ENCODE results near the gene KCNA2.

KCNA2 gene

DNA sequence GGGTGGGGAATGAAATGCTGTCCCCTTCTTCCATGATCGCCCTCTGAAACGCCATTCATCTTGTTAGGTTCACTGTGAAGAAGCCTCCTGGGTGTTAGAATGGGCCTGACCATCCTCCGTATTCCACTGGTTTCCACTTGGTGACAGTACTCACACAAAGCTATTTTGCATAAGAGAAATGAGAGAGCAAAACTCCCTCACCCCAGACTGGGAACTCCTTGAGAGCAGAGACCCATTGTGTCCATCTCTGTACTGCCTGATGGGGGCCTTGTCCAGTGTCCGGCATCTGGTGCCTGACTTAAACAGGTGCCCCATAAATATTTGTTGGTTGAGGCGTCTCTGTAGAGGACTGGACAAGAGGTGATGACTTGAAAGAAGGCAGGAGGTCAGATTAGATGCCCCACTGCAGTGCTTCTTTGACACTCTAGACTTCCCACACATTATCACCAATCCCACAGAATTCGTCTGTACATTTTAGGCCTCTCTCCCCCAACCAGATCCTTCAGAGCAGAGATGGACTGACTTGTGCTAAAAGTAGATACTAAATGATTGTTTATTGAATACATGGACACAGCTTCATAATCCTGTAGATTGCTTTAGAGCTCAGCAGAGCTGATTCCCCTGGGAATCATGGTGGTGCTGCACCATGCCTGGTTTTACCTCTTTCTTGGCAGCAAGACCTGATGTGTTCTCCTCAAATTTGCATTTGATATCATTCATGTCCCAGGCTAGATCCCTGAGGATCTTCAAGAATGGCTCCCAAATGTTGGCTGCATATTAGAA, 22.4 kb upstream of the KCNA2 start:
- DNase-seq, result no peak

DNA sequence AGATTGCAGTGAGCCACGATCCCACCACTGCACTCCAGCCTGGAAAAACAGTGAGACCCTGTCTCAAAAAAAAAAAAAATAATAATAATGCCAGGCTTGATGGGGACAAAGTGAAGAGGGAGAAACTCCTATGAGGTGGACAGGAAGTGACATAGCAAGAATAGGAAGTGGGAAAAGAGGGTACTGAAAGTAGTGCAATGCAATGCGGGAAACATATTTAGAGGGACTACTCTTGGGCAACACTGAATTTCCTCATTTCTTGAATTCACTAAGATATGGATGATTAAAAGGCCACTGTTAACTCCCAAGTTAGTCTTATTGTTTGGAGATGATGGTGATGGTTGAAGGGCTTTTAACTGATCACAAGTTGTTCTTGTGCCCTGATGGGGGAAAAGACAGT, 21.6 kb upstream of the KCNA2 start:
- DNase-seq, result no peak

DNA sequence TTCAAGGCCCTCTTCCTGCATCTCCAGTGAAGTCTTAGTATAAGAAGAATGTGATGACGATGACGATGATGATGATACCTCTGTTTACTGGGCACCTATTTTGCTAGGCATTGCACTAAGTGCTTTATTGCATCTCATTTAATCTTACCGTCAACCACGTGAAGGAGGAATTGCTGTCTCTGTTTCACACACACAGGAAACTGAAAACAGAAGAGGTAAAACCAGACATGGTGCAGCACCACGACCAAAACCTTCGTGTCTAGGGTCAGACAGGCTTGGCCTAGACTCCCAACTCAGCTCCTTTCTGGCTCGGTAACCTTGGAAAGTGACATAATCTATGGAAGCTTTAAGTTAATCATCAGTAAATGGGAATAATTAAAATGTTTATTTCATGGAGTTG, 20.7 kb upstream of the KCNA2 start:
- DNase-seq, result no peak

DNA sequence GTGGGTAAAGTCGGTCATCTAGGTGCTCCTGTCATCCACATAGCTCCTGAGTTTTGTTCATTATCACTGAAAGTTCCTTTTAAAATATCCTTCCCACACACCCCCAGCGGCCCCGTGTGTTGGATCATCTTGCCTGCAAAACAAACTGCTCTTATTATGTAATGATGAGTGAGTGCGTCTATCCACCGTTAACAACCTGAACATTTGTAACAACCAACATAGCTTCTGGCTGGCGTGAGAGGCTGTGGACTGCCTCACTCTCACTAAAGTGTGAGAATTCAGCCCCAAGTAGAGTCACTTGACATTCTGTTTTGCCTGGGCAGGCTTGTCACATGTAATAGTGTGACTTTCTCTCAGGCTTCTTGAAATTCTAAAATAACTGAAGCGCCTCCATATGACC, 14.5 kb upstream of the KCNA2 start:
- no peak for DNase-seq

DNA sequence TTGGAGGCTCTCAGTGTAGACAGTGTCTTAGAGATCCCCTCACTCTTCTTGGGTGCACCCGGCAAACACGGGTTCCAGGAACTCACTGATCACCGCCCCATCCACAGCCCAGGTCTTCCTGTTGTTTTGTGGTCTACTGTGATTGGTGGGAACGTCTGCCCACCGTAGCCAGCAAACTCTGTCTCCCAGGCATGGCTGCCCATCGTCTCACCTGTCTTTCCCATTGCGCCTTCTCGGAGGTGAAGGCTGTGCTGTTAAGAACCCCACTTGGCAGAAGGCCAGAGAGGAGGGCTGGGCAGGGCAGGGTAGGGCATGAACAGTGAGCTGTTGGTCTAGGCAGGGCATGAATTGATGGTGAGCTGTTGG, 14.1 kb upstream of the KCNA2 start:
- DNase-seq, result no peak

DNA sequence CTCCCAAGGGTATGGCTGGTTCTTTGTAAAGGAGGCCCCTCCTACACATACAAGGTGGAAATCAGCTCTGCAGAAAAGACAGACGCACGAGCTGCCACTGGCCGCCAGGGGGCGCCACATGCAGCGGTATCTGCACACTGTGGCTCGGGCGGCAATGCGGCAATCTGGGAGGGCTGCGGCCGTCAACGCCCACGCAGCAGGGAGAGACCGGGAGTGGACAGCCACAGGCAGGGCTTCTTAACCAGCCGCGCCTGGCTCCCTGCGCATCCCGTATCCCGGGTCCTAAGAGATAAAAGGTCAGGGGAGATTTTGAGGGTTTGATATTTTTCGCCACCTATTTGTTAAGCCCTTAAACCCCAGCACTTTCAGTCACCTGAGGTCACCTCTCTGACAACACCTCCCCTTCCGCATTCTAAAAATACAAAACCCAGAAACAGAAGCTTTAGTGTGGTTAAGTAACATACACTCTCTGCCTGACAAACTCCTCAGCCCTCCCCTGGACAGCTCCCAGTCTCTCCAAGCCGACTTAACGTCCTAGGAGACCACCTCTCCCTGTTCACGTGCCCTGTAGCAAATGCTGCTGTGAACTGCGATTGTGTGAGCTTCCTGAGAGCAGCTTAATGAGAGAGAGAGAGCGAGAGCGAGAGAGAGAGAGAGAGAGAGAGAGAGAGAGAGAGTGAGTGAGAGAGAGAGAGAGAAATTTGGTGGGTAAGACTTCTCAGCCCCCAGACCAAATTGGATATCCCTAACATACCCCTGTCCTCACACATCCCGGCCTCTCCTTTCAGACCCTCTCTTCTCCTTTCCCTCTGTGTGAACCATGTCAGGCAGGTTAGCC, 13.5 kb upstream of the KCNA2 start:
- peak; percentile 83 to 88 for DNase-seq

GRCh38 chr1:110618668-110619067, 12.5 kb upstream of the KCNA2 start:
- DNase-seq, result no peak

DNA sequence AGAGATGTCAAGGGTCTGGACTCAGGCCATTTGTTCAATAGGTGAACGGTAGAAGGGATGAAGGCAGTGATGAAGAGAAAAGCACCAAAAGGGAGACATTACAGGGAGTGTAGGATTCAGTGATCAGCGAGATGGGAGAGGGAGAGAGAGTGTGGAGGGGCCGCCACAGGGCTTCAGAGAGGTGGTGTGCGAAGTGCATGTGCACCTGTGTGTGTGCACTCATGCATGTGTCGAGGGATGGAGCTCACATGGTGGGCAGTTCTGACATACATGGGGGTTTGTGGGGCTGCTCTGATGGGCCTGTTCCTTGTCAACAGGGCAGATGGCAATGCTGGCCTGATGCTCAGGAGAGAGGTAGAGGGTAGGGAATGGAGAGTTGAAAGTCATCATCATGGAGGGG, 11.4 kb upstream of the KCNA2 start:
- DNase-seq, result no peak

- no peak for DNase-seq
Observed at GRCh38 chr1:110617116-110617515, 11.0 kb upstream of the KCNA2 start.

GRCh38 chr1:110616587-110616986, 10.4 kb upstream of the KCNA2 start:
- DNase-seq, result no peak

DNA sequence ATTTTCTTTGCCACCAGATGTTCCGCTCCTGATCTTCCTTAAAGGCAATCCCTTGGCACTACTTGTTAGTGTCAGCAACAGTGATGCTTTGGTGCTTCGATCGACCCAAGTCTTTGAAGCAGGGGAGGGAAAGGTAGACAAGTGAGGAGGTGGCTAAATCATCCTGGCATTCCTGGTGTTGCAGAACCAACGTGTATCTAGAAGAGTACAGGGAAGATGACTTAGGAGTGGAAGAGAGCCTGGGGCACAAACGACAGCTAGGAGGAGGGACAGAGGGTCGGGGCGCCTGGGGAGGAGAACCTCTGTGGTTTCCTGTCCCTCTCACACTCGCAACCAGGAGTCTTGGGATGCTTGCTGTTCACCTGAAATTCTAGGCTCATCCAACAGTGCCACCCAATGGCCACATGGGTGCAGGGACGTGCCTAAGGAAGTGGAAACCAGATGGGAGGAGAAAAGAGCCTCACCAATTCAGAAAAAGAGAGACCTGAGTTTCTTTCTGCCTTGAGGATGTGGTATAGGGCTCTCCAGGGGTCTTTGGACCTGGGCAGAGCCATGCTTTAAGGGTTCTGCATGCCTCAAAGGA, 9.5 kb upstream of the KCNA2 start:
- DNase-seq, result peak; percentile 30 to 37

GRCh38 chr1:110612060-110612745, 6.0 kb upstream of the KCNA2 start:
- DNase-seq, result no peak

GRCh38 chr1:110610696-110611286, 4.6 kb upstream of the KCNA2 start:
- no peak for DNase-seq

DNA sequence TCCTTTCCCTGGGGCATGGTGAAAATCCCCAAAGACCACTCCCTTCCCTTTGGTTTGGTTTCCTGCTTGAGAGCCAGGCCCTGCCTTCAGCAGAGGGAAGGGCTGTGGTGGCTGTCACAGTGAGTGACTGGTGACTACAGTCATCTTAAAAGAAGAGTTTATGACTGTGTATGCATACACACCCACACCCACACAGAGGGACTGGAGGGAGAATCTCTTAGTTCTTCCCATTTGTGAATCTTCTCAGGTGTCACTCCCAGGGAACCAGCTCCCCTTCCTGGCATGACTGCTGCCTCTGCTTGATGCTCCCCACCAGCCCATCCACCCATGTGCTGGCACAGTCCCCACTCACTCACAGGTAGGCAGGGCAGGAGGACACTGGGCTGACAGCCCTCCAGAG, 3.9 kb upstream of the KCNA2 start:
- no peak for DNase-seq

DNA sequence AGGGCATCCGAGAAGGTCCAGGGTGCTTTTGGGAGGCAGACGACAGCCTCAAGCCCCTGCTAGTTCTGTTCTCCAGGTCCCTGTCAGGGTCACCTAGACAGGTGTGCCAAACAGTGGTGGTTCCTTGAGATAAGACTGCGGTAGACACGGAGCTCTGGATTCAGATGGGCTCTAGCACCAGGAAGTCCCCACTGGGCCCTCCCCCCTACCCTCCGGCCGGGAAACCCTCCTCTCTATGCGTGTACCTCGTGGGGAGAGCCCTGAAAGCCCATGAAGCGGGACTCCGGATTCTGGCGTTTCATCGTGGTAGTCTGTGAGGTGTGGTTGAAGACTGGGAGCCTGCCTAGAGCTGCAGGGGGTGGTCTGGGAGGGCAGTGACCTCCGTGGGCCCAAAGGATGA, 2.1 kb upstream of the KCNA2 start:
- no peak for DNase-seq

GRCh38 chr1:110607536-110608230, 1.5 kb upstream of the KCNA2 start:
- DNase-seq, result no peak

DNA sequence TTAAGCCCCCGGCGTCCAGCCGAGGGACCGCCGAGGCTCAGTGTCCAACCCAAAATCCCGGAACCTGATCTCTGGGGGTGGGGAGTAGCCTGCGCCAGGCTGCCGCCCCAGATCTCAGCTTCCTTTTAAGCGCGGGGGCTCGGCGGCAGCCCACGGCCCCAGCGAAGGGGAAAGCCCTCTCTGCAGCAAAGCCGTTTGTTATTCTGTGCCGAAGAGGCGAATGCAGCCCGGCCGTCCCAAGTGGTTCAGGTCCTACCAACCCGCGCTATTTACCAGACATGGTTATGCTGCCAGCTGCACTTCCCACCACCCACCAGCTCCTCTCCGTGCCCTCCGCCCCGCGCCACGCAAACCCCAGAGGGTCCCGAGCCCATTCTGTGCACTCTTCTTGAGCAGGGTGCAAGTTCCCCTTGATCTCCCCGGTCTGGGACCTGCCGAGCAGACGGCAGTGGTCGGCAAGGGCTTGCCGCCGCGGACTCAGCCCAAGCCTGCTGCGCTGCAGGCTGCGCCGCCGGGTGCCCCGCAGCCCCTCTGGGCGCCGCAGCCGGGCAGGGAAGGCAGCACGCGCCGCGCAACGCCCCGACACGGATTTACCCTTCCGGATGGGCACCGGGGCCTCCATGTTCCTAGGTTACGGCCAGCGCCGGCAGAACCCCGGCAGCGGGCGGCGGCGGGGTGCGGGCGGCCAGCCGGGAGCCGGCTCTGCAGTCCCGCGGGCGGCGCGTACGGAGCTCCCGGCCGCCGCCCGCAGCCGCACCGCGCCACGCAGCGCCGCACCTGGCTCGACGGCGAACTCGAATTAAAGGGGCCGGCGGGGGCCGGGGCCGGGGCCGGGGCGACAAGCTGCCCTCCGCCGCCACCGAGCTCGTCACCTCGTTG, 738 bp upstream of the KCNA2 start:
- DNase-seq, result no peak

DNA sequence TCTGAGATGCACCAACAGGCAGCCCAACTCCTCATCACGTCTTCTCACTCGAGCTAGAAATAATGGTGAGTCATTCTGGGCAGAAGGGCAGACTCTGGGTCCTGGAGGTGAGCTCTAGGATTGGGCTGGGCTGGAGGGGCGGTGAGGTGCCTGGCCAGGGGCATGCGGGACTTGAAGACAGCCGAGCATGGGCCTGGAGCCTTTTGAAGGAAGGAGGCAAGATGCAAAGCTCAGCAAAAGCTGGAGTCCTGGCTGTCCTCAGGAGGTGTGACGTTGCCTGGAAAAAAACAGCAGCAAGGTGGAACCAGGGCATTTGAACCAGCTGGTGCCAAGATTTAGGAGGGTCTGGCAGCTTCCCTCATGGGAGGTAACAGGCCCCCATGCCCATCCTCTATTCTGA, 712 bp downstream of the KCNA2 start:
- no peak for DNase-seq

- DNase-seq, result no peak
Observed at GRCh38 chr1:110604586-110605148, 1.5 kb downstream of the KCNA2 start.

GRCh38 chr1:110603058-110603457, 3.1 kb downstream of the KCNA2 start:
- DNase-seq, result no peak

DNA sequence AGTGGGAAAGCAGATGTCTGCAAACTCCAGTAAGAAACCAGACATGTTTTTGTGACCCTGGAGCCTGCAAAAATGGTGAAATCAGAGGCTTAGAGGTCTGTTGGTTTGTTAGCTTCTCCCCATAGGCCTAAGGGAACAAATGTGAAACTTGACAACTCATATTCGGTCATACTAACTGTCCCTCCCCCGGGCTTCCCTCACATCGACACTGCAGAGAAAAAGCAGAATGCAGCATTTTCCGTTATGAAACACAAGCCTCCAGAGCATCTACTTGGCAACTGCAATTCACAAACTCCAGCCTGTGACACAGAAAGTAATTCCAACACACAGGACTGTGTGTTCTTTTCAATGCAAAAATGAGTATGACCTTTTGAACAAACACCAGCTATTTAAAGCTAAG, 3.7 kb downstream of the KCNA2 start:
- no peak for DNase-seq

Measured in stimulated activated CD4-positive, alpha-beta T cell treated with anti-CD3 and anti-CD28 coated beads, Interleukin-4, amount 100 ng/mL, for 4 hours (primary cell).